Measurements from ENCODE around the gene TAS2R40.
A peak's percentile ranks its signal among the peaks of the same experiment; 100 is the strongest.
"Not testable (repeated sequence)": the region's sequence is repeated elsewhere in the genome, so short reads cannot be mapped to it uniquely, and the experiment has no call there.

The TAS2R40 gene

GRCh38 chr7:143221737-143222136 lies at the start of gene TAS2R40:
TSS of gene TAS2R40 (plus strand) at chr7:143222037. CDS start at chr7:143222079, 42 bp downstream.
- no peak for DNase-seq (ENCODE audit: low read depth)

- DNase-seq (ENCODE audit: low read depth) = no peak
Observed at GRCh38 chr7:143172354-143172753, 49.5 kb upstream of the TAS2R40 start.

- DNase-seq (ENCODE audit: low read depth) = no peak
Observed at GRCh38 chr7:143176128-143176527, 45.7 kb upstream of the TAS2R40 start.

GRCh38 chr7:143177374-143178119 lies 44.3 kb upstream of the TAS2R40 start:
- DNase-seq (ENCODE audit: low read depth) = no peak

- DNase-seq (ENCODE audit: low read depth) = not testable (repeated sequence)
Observed at GRCh38 chr7:143180771-143181170, 41.1 kb upstream of the TAS2R40 start.

- DNase-seq (ENCODE audit: low read depth) = no peak
Observed at GRCh38 chr7:143181349-143181748, 40.5 kb upstream of the TAS2R40 start.

GRCh38 chr7:143183024-143183423 lies 38.8 kb upstream of the TAS2R40 start, which contains the start of gene TAS2R39:
TSS of gene TAS2R39 (plus strand) at chr7:143183419. CDS start at chr7:143183419, 0 bp downstream.
- DNase-seq (ENCODE audit: low read depth) = no peak

GRCh38 chr7:143185551-143185950 lies 36.3 kb upstream of the TAS2R40 start:
- no peak for DNase-seq (ENCODE audit: low read depth)

GRCh38 chr7:143188994-143189393 lies 32.8 kb upstream of the TAS2R40 start:
- DNase-seq (ENCODE audit: low read depth) = no peak

- DNase-seq (ENCODE audit: low read depth) = no peak
Observed at GRCh38 chr7:143193880-143194279, 28.0 kb upstream of the TAS2R40 start.

- DNase-seq (ENCODE audit: low read depth) = no peak
Observed at GRCh38 chr7:143199040-143199439, 22.8 kb upstream of the TAS2R40 start.

GRCh38 chr7:143202161-143202560 lies 19.7 kb upstream of the TAS2R40 start:
- no peak for DNase-seq (ENCODE audit: low read depth)

- DNase-seq (ENCODE audit: low read depth) = no peak
Observed at GRCh38 chr7:143203386-143203785, 18.5 kb upstream of the TAS2R40 start.

- no peak for DNase-seq (ENCODE audit: low read depth)
Observed at GRCh38 chr7:143205560-143206293, 16.1 kb upstream of the TAS2R40 start.

GRCh38 chr7:143210541-143210940 lies 11.3 kb upstream of the TAS2R40 start:
- no peak for DNase-seq (ENCODE audit: low read depth)

- not testable (repeated sequence) for DNase-seq (ENCODE audit: low read depth)
Observed at GRCh38 chr7:143213478-143213877, 8.4 kb upstream of the TAS2R40 start.

GRCh38 chr7:143214789-143215679 lies 6.8 kb upstream of the TAS2R40 start:
- DNase-seq (ENCODE audit: low read depth) = peak; percentile 31

GRCh38 chr7:143216151-143216550 lies 5.7 kb upstream of the TAS2R40 start:
- DNase-seq (ENCODE audit: low read depth) = no peak

- DNase-seq (ENCODE audit: low read depth) = no peak
Observed at GRCh38 chr7:143216686-143217085, 5.2 kb upstream of the TAS2R40 start.

GRCh38 chr7:143217806-143218205 lies 4.0 kb upstream of the TAS2R40 start:
- DNase-seq (ENCODE audit: low read depth) = no peak

- no peak for DNase-seq (ENCODE audit: low read depth)
Observed at GRCh38 chr7:143221286-143221685, 551 bp upstream of the TAS2R40 start.

- no peak for DNase-seq (ENCODE audit: low read depth)
Observed at GRCh38 chr7:143222782-143223181, 945 bp downstream of the TAS2R40 start.

Measured in stimulated activated CD8-positive, alpha-beta memory T cell treated with anti-CD3 and anti-CD28 coated beads, Interleukin-4, amount 100 ng/mL, for 24 hours (primary cell).